Stimulated activated CD4-positive, alpha-beta T cell treated with anti-CD3 and anti-CD28 coated beads, Interleukin-2, amount 100 ng/mL, for 48 hours (primary cell): ENCODE measurements around the gene ZBTB7C.
"Not testable (repeated sequence)": the region's sequence is repeated elsewhere in the genome, so short reads cannot be mapped to it uniquely, and the experiment has no call there.

ENCODE experiments used
- DNase-seq, 2 donors: peaks; one replicate each; pipeline ENCODE4 v3.0.0-alpha.2; 2020

Gene ZBTB7C

GRCh38 chr18:48293954-48294898, 115.0 kb downstream of the ZBTB7C start:
- DNase-seq: no peak

GRCh38 chr18:48292782-48293424, 116.3 kb downstream of the ZBTB7C start:
- DNase-seq: no peak

- DNase-seq: no peak
These were observed 117.0 kb downstream of the ZBTB7C start for GRCh38 chr18:48292229-48292628.

GRCh38 chr18:48290162-48290926, 118.8 kb downstream of the ZBTB7C start:
- DNase-seq: no peak

GRCh38 chr18:48284743-48285142, 124.4 kb downstream of the ZBTB7C start:
- no peak for DNase-seq

- not testable (repeated sequence) for DNase-seq
These were observed 125.2 kb downstream of the ZBTB7C start for GRCh38 chr18:48284011-48284410.

GRCh38 chr18:48281460-48281859, 127.7 kb downstream of the ZBTB7C start:
- DNase-seq: not testable (repeated sequence)

- no peak for DNase-seq
These were observed 129.9 kb downstream of the ZBTB7C start for GRCh38 chr18:48279312-48279711.

GRCh38 chr18:48278081-48278480, 131.1 kb downstream of the ZBTB7C start:
- no peak for DNase-seq

- no peak for DNase-seq
These were observed 134.9 kb downstream of the ZBTB7C start for GRCh38 chr18:48274301-48274700.

GRCh38 chr18:48270929-48271328, 138.3 kb downstream of the ZBTB7C start:
- DNase-seq: no peak

GRCh38 chr18:48265328-48265727, 143.9 kb downstream of the ZBTB7C start:
- no peak for DNase-seq

GRCh38 chr18:48263914-48264902, 145.0 kb downstream of the ZBTB7C start:
- DNase-seq: no peak

GRCh38 chr18:48263192-48263853, 145.9 kb downstream of the ZBTB7C start:
- DNase-seq: no peak

GRCh38 chr18:48260237-48260636, 148.9 kb downstream of the ZBTB7C start:
- no peak for DNase-seq

- no peak for DNase-seq
These were observed 152.3 kb downstream of the ZBTB7C start for GRCh38 chr18:48256848-48257247.

- DNase-seq: no peak
These were observed 155.0 kb downstream of the ZBTB7C start for GRCh38 chr18:48254077-48254602.

- DNase-seq: no peak
These were observed 156.7 kb downstream of the ZBTB7C start for GRCh38 chr18:48252525-48252924.

- DNase-seq: no peak
These were observed 158.3 kb downstream of the ZBTB7C start for GRCh38 chr18:48250918-48251317.

GRCh38 chr18:48250362-48250907, 158.7 kb downstream of the ZBTB7C start:
- no peak for DNase-seq

GRCh38 chr18:48249854-48250253, 159.3 kb downstream of the ZBTB7C start:
- no peak for DNase-seq
